ENCODE data around the gene PLA2G4F. TPM values are rescaled to one million over a fixed set of nuclear protein-coding genes. Genes with fewer than 3 reads are reported as not detected.

PLA2G4F gene
- total and polyA plus RNA-seq, 10 of the 15 experiments (the other 5 are each of a cell fraction or from before 2014, with no cell fraction given) = not detected

- H3K27me3 ChIP-seq (replicated peaks in 1 of 2; ENCODE audit: control insufficient read depth in 2 of 2, insufficient read depth in 2 of 2, low read length in 1 of 2) = no peaks in the 10 kb centered on the region
- no peak overlapping the region for H3K9ac ChIP-seq (ENCODE audit: control insufficient read depth, insufficient read depth, low read length)
- no peaks in the 10 kb centered on the region for H3K79me2 ChIP-seq (ENCODE audit: control insufficient read depth, insufficient read depth, low read length)
- POLR2A ChIA-PET = no interaction called here
- H3K4me3 ChIP-seq = no peak overlapping the region
- RAD21 ChIA-PET (ENCODE audit: unreplicated experiment) = no interaction called here
- no peak overlapping the region for H3K4me2 ChIP-seq (ENCODE audit: control insufficient read depth, insufficient read depth)
- DNase-seq (ENCODE audit: low read depth, low spot score) (no peak), FAIRE-seq (no peak), ATAC-seq (no peak)
- in situ Hi-C loops (cut with MboI) (no loop called here), intact Hi-C loops (cut with micrococcal nuclease; ENCODE audit: unreplicated experiment) (loop anchor here (5.0 kb wide), 1 partner anchor 50 kb away; no protein-coding TSS in a partner anchor)
- no TSS peak for BruUV-seq (replicated peaks)
- H3K36me3 ChIP-seq (ENCODE audit: control insufficient read depth in 2 of 2, insufficient read depth in 2 of 2, low read length in 1 of 2) = no peaks in the 10 kb centered on the region
- no peak overlapping the region for H3K27ac ChIP-seq (ENCODE audit: control insufficient read depth, insufficient read depth)
- SMC1A ChIA-PET (ENCODE audit: uncharacterized antibody, unreplicated experiment) = interaction anchor here (0.6 kb wide), 1 partner anchor 269 kb away, joined by 3 read pairs; no protein-coding TSS in a partner anchor
- no peaks in the 10 kb centered on the region; the same call in 1 of the 2 replicates for H4K20me1 ChIP-seq (ENCODE audit: control insufficient read depth, insufficient read depth)
- H3K4me1 ChIP-seq (ENCODE audit: control insufficient read depth, insufficient read depth, low read length) = no peaks in the 10 kb centered on the region
- 71% methylated on average over 9 of the region's 9 CpGs for WGBS (ENCODE audit: insufficient coverage, insufficient replicate concordance, low lambda C conversion rate, missing lambda C conversion rate)
- H2AFZ ChIP-seq (ENCODE audit: control insufficient read depth, low read depth, low read length) = no peak overlapping the region
- CTCF ChIA-PET = interaction anchor here (0.6 to 4.1 kb wide), 5 partner anchors 46 to 1086 kb away, joined by 3 to 16 read pairs (median 4); no protein-coding TSS in a partner anchor
- H3K9me3 ChIP-seq (replicated peaks; ENCODE audit: control insufficient read depth, insufficient read depth, low read length) = no peaks in the 10 kb centered on the region
- TF ChIP-seq SIN3A (IDR thresholded peaks at IDR 0.05; ENCODE audit: low read depth, low read length) (no peak), SREBF2 (IDR thresholded peaks at IDR 0.05; ENCODE audit: low read length) (no peak), CTCF (IDR thresholded peaks at IDR 0.05 in 2 of 3, conservative IDR thresholded peaks at IDR 0.05 in 1 of 3; ENCODE audit: control insufficient read depth in 2 of 3, extremely low read depth in 1 of 3, insufficient read depth in 1 of 3, low read depth in 3 of 3, low read length in 3 of 3) (no peak), MEF2A (IDR thresholded peaks at IDR 0.05; ENCODE audit: insufficient read depth, low read depth, low read length) (no peak), USF1 (IDR thresholded peaks at IDR 0.05; ENCODE audit: borderline replicate concordance, extremely low read length, insufficient read depth, low read depth, low read length) (no peak), SREBF1 (IDR thresholded peaks at IDR 0.05; ENCODE audit: low read length) (no peak), ZNF592 (IDR thresholded peaks at IDR 0.05) (no peak), KLF5 (IDR thresholded peaks at IDR 0.05; ENCODE audit: partially characterized antibody) (no peak), EGR1 (IDR thresholded peaks at IDR 0.05; ENCODE audit: borderline replicate concordance in 1 of 2, low read depth in 2 of 2, low read length in 2 of 2) (no peak), POU2F2 (IDR thresholded peaks at IDR 0.05; ENCODE audit: borderline replicate concordance, low read depth, low read length) (no peak), PAX5 (IDR thresholded peaks at IDR 0.05; ENCODE audit: borderline replicate concordance, low read depth, low read length) (no peak), ELK1 (IDR thresholded peaks at IDR 0.05; ENCODE audit: low read depth, low read length) (no peak)
Observed at GRCh38 chr15:42131826-42132806, 24.3 kb downstream of the PLA2G4F start.

All from GM12878 (cell line).